ENCODE data around the gene C1orf141. TPM values are rescaled to one million over a fixed set of nuclear protein-coding genes. Genes with fewer than 3 reads are reported as not detected.

Gene C1orf141
- total and polyA plus RNA-seq, 9 of the 15 experiments (the other 6 are each of a cell fraction or from before 2014, with no cell fraction given), result not detected

DNA sequence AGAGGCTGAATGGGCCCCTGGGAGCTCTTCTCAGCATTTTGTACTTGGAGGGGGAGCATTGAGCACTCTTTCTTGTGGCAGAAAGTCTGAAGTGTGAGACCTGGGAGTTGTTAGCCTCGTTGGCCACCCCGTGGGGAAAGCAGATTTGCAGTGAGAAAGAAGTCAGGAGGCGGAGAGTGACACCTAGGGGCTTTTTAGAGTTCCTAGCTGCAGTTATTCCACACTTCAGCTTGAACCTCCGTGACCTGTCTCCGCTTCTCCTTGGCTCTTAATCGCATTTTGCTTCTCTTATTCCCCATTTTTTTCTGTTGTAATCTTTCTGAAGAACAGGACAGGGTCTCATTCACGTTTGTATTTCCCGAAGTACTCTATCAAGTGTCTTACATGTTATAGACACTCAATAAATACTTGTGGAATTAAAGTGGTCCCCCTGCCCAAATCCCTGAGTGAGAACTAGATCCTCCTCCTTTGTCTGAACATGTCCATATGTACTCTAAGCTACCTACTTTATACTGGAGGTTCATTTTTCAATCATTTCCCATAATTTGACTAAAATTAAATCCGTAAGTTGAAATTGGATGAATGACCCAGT, 14.5 kb upstream of the C1orf141 start (continued):
- TF ChIP-seq MAZ (CRISPR knock-in tag; conservative IDR thresholded peaks at IDR 0.05 in 1 of 2, IDR thresholded peaks at IDR 0.05 in 1 of 2) (peak; percentile 41 to 57; a peak in 2 of 4 replicates), ZEB2 (IDR thresholded peaks at IDR 0.05) (no peak), NRF1 (conservative IDR thresholded peaks at IDR 0.05 in 1 of 2, IDR thresholded peaks at IDR 0.05 in 1 of 2) (no peak), ATF7 (IDR thresholded peaks at IDR 0.05) (peak; percentile 35; the same call in 1 of the 2 replicates), RBM14 (IDR thresholded peaks at IDR 0.05; ENCODE audit: borderline replicate concordance, insufficient read depth, low read depth, low read length) (no peak), USF2 (CRISPR knock-in tag; IDR thresholded peaks at IDR 0.05) (no peak), SMC3 (conservative IDR thresholded peaks at IDR 0.05; ENCODE audit: insufficient read depth, low read depth, low read length) (peak; percentile 91), ZNF785 (CRISPR knock-in tag; IDR thresholded peaks at IDR 0.05) (no peak), E2F5 (CRISPR knock-in tag; IDR thresholded peaks at IDR 0.05) (no peak), POLR2AphosphoS5 (IDR thresholded peaks at IDR 0.05; ENCODE audit: control insufficient read depth, insufficient read depth, low read depth, low read length) (no peak), PRMT5 (CRISPR knock-in tag; IDR thresholded peaks at IDR 0.05) (no peak)
- TF ChIP-seq, protein P1, sequence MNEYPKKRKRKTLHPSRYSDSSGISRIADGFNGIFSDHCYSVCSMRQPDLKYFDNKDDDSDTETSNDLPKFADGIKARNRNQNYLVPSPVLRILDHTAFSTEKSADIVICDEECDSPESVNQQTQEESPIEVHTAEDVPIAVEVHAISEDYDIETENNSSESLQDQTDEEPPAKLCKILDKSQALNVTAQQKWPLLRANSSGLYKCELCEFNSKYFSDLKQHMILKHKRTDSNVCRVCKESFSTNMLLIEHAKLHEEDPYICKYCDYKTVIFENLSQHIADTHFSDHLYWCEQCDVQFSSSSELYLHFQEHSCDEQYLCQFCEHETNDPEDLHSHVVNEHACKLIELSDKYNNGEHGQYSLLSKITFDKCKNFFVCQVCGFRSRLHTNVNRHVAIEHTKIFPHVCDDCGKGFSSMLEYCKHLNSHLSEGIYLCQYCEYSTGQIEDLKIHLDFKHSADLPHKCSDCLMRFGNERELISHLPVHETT (CRISPR knock-in tag; conservative IDR thresholded peaks at IDR 0.05 in 1 of 2, IDR thresholded peaks at IDR 0.05 in 1 of 2), result no peak
- TF ChIP-seq, protein P2, sequence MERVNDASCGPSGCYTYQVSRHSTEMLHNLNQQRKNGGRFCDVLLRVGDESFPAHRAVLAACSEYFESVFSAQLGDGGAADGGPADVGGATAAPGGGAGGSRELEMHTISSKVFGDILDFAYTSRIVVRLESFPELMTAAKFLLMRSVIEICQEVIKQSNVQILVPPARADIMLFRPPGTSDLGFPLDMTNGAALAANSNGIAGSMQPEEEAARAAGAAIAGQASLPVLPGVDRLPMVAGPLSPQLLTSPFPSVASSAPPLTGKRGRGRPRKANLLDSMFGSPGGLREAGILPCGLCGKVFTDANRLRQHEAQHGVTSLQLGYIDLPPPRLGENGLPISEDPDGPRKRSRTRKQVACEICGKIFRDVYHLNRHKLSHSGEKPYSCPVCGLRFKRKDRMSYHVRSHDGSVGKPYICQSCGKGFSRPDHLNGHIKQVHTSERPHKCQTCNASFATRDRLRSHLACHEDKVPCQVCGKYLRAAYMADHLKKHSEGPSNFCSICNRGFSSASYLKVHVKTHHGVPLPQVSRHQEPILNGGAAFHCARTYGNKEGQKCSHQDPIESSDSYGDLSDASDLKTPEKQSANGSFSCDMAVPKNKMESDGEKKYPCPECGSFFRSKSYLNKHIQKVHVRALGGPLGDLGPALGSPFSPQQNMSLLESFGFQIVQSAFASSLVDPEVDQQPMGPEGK (CRISPR knock-in tag; IDR thresholded peaks at IDR 0.05; ENCODE audit: borderline replicate concordance), result no peak
